CD1c-positive myeloid dendritic cell (primary cell): ENCODE measurements around the gene DLG1.

ENCODE experiments used
- DNase-seq: peaks from one replicate; pipeline ENCODE4 v3.0.0-alpha.2; 2016; ENCODE audit errors: extremely low spot score

Gene DLG1

GRCh38 chr3:197317250-197317963 lies 19.0 kb upstream of the DLG1 start:
- DNase-seq, result no peak

GRCh38 chr3:197312431-197312830 lies 14.0 kb upstream of the DLG1 start:
- no peak for DNase-seq

GRCh38 chr3:197311591-197311990 lies 13.2 kb upstream of the DLG1 start:
- DNase-seq, result no peak

- no peak for DNase-seq
Measured at GRCh38 chr3:197309528-197310361, 11.3 kb upstream of the DLG1 start.

- DNase-seq, result no peak
Measured at GRCh38 chr3:197308591-197308990, 10.2 kb upstream of the DLG1 start.

GRCh38 chr3:197306374-197307086 lies 8.1 kb upstream of the DLG1 start:
- no peak for DNase-seq

GRCh38 chr3:197305854-197306253 lies 7.4 kb upstream of the DLG1 start:
- DNase-seq, result no peak

GRCh38 chr3:197303452-197303851 lies 5.0 kb upstream of the DLG1 start:
- no peak for DNase-seq

- no peak for DNase-seq
Measured at GRCh38 chr3:197302696-197303341, 4.4 kb upstream of the DLG1 start.

GRCh38 chr3:197302033-197302432 lies 3.6 kb upstream of the DLG1 start:
- no peak for DNase-seq

- DNase-seq, result no peak
Measured at GRCh38 chr3:197300361-197300760, 1.9 kb upstream of the DLG1 start.

- peak; percentile 35 for DNase-seq
Measured at GRCh38 chr3:197298945-197299854, 788 bp upstream of the DLG1 start.

- DNase-seq, result peak; percentile 93
Measured at GRCh38 chr3:197297476-197298340, 704 bp downstream of the DLG1 start.

- DNase-seq, result peak; percentile 8
Measured at GRCh38 chr3:197297002-197297401, 1.4 kb downstream of the DLG1 start.

GRCh38 chr3:197296545-197296944 lies 1.9 kb downstream of the DLG1 start:
- DNase-seq, result no peak

- DNase-seq, result no peak
Measured at GRCh38 chr3:197295871-197296270, 2.5 kb downstream of the DLG1 start.

GRCh38 chr3:197293605-197294237 lies 4.7 kb downstream of the DLG1 start:
- no peak for DNase-seq

- no peak for DNase-seq
Measured at GRCh38 chr3:197292648-197293047, 5.8 kb downstream of the DLG1 start.

- no peak for DNase-seq
Measured at GRCh38 chr3:197292083-197292646, 6.2 kb downstream of the DLG1 start.
